Suprapubic skin (tissue), 4 donors: ENCODE results near the gene BCL2L1. TPM values are rescaled to one million over a fixed set of nuclear protein-coding genes. Genes with fewer than 3 reads are reported as not detected.
A peak's percentile ranks its signal among the peaks of the same experiment; 100 is the strongest.

Source experiments
- DNase-seq, 2 donors: peaks; one replicate each; pipeline ENCODE4 v3.0.0-alpha.2; 2019; ENCODE audit warnings: low spot score in 2 of 2
- H3K27ac ChIP-seq: fragments of 200-600 bp; sonication (generic); one replicate; pipeline ENCODE4 v1.5.1; 2019
- H3K27me3 ChIP-seq: fragments of 200-600 bp; sonication (generic); one replicate; pipeline ENCODE4 v1.5.1; 2019
- H3K36me3 ChIP-seq: fragments of 200-600 bp; sonication (generic); one replicate; pipeline ENCODE4 v1.5.1; 2019
- H3K4me1 ChIP-seq: fragments of 200-600 bp; sonication (generic); one replicate; pipeline ENCODE4 v1.5.1; 2019
- H3K4me3 ChIP-seq: fragments of 200-600 bp; sonication (generic); one replicate; pipeline ENCODE4 v1.5.1; 2019; ENCODE audit warnings: mild to moderate bottlenecking
- H3K9me3 ChIP-seq: fragments of 200-600 bp; sonication (generic); one replicate; pipeline ENCODE4 v1.5.1; 2019
- EP300 ChIP-seq: sonication (generic); formaldehyde crosslinking; IDR thresholded peaks from one replicate; pipeline ENCODE4 v1.6.1; 2017; ENCODE audit warnings: antibody characterized with exemption
- POLR2A ChIP-seq, 2 donors: fragments of 450-650 bp; IDR thresholded peaks; one replicate each; pipeline ENCODE4 v1.6.1; 2017; ENCODE audit warnings: antibody characterized with exemption in 2 of 2, mild to moderate bottlenecking in 2 of 2, moderate library complexity in 2 of 2
- POLR2AphosphoS5 ChIP-seq, 3 donors: sonication (generic); formaldehyde crosslinking; IDR thresholded peaks; one replicate each; pipeline ENCODE4 v1.6.1; 2017; ENCODE audit warnings: antibody characterized with exemption in 3 of 3
- WGBS: methylation state at CpG from one replicate; pipeline ENCODE4 v1.1.5; 2018; 5-methylcytosine and 5-hydroxymethylcytosine counted together
- total RNA-seq, 4 donors: library from RNA; depleted of rRNA; stranded (reverse); fragments of >200 nt; gene quantifications; one replicate each; pipeline ENCODE4 v1.1.0, GENCODE V29; 2016
- TF ChIP-seq, protein P1 (sequence below), 2 donors: fragments of 200-600 bp in 1 of 2; fragments of 450-650 bp in 1 of 2; sonication (generic) in 1 of 2; IDR thresholded peaks; one replicate each; pipeline ENCODE4 v1.5.1; 2016 to 2019; ENCODE audit warnings: antibody characterized with exemption in 2 of 2, mild to moderate bottlenecking in 1 of 2, moderate library complexity in 1 of 2

BCL2L1 gene
- total RNA-seq, 4 donors from 2014 or later = 104 to 120 (median 107) TPM

DNA sequence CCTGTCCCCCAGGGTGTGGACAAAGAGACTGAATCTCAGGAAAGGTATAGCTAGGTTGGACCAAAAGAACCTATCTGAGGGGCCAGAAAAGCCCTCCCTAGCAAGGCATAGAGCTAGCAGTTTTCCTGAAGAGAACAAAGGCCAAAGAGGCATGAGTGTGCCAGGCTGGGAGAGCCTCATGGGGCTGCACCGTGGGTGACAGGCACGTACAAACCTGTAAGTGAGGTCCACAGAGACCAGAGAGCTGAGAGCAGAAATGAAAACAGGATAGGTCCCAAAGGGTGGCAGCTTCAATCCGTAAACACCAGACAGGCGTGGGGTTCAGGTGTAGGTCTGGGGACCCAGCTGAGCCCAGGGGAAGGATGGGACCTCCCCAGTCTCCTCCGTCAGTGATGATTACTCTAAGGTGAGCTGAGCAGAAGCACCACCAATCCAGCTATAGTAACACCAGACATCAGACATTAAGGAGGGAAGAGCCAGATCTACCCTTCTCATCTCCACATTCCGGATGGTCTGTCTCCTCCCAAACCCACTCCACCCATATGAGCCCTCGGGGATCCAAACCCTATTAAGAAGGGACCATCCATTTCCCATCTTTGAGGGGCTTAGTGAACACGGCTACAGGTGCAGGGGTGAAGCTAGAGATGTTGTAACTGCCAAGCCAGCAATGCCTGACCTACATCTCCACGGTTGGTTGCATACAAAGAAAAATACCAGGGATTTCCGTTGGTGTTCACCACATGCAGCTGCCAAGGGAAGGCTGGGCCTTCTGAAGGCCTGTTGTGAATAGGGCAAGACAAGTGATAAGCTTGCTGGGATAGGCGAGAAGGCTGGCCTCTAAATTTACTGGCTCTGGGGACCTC lies 38.3 kb downstream of the BCL2L1 start:
- WGBS = 55% methylated on average over 11 of the region's 11 CpGs
- peaks cover 38% of the 10 kb centered on the region for H3K4me1 ChIP-seq
- no peak overlapping the region for H3K4me3 ChIP-seq
- H3K36me3 ChIP-seq = peaks cover 20% of the 10 kb centered on the region
- no peak for TF ChIP-seq POLR2A (IDR thresholded peaks at IDR 0.05)
- no peak for TF ChIP-seq EP300
- TF ChIP-seq POLR2AphosphoS5 (IDR thresholded peaks at IDR 0.05) = no peak
- no peaks in the 10 kb centered on the region for H3K27me3 ChIP-seq
- H3K27ac ChIP-seq = peak overlapping the region; percentile 13
- no peak for DNase-seq
- no peaks in the 10 kb centered on the region for H3K9me3 ChIP-seq

DNA sequence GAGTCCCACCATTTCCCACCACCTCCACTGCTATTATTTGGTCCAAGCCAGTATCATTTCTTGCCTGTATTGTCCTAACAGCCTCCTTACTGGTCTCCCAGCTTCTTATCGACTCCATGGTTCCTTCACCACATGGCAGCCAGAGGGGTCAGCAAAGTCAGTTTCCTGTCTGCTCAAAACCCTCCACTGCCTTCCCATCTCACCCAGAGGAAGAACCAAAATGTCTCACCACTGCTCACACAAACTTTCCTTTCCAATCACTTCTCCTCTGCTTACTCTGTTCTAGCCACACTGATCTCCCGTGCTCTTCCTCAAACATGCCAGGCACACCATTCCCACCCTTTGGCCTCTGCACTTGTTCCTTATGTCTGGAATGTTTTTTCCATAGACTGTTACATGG lies 39.7 kb downstream of the BCL2L1 start:
- 87% methylated on average over 2 of the region's 2 CpGs for WGBS
- H3K27me3 ChIP-seq = no peaks in the 10 kb centered on the region
- no peak overlapping the region for H3K27ac ChIP-seq
- H3K4me3 ChIP-seq = no peak overlapping the region
- peaks cover 51% of the 10 kb centered on the region for H3K4me1 ChIP-seq
- H3K9me3 ChIP-seq = no peaks in the 10 kb centered on the region
- no peak for DNase-seq
- TF ChIP-seq EP300 (no peak), POLR2A (IDR thresholded peaks at IDR 0.05) (no peak), POLR2AphosphoS5 (IDR thresholded peaks at IDR 0.05) (no peak)
- TF ChIP-seq, protein P1, sequence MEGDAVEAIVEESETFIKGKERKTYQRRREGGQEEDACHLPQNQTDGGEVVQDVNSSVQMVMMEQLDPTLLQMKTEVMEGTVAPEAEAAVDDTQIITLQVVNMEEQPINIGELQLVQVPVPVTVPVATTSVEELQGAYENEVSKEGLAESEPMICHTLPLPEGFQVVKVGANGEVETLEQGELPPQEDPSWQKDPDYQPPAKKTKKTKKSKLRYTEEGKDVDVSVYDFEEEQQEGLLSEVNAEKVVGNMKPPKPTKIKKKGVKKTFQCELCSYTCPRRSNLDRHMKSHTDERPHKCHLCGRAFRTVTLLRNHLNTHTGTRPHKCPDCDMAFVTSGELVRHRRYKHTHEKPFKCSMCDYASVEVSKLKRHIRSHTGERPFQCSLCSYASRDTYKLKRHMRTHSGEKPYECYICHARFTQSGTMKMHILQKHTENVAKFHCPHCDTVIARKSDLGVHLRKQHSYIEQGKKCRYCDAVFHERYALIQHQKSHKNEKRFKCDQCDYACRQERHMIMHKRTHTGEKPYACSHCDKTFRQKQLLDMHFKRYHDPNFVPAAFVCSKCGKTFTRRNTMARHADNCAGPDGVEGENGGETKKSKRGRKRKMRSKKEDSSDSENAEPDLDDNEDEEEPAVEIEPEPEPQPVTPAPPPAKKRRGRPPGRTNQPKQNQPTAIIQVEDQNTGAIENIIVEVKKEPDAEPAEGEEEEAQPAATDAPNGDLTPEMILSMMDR (IDR thresholded peaks at IDR 0.05) = no peak
- peaks cover 18% of the 10 kb centered on the region for H3K36me3 ChIP-seq

DNA sequence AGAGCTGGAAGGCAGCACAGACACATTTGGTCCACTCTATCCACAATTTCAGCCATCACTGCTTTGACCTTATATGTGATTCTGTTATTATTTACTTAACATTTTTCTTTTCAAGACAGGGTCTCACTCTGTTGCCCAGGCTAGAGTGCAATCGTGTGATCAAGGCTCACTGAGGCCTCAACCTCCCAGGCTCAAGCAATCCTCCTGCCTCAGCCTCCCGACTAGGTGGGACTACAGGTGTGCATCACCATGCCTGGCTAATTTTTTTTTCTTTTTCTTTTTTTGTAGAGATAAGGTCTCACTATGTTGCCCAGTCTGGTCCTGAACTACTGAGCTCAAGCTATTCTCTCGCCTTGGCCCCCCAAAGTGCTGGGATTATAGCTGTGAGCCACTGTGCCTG lies 40.3 kb downstream of the BCL2L1 start:
- H3K4me3 ChIP-seq = no peak overlapping the region
- H3K4me1 ChIP-seq = peaks cover 54% of the 10 kb centered on the region
- H3K36me3 ChIP-seq = peaks cover 15% of the 10 kb centered on the region
- no peak for TF ChIP-seq POLR2AphosphoS5 (IDR thresholded peaks at IDR 0.05)
- no peaks in the 10 kb centered on the region for H3K9me3 ChIP-seq
- WGBS = 94% methylated on average over 3 of the region's 3 CpGs
- H3K27ac ChIP-seq = no peak overlapping the region
- H3K27me3 ChIP-seq = no peaks in the 10 kb centered on the region
- DNase-seq = no peak

GRCh38 chr20:31681769-31682168 lies 40.9 kb downstream of the BCL2L1 start:
- Histone ChIP-seq H3K27ac (no peak overlapping the region), H3K27me3 (no peaks in the 10 kb centered on the region), H3K36me3 (peaks cover 15% of the 10 kb centered on the region), H3K4me1 (peaks cover 58% of the 10 kb centered on the region), H3K4me3 (no peak overlapping the region), H3K9me3 (no peaks in the 10 kb centered on the region)
- TF ChIP-seq EP300 = no peak
- 89% methylated on average over 3 of the region's 3 CpGs for WGBS
- DNase-seq = no peak

GRCh38 chr20:31681128-31681727 lies 41.4 kb downstream of the BCL2L1 start:
- H3K4me1 ChIP-seq = peaks cover 61% of the 10 kb centered on the region
- no peak overlapping the region for H3K4me3 ChIP-seq
- 83% methylated on average over 7 of the region's 7 CpGs for WGBS
- H3K9me3 ChIP-seq = no peaks in the 10 kb centered on the region
- no peaks in the 10 kb centered on the region for H3K27me3 ChIP-seq
- H3K36me3 ChIP-seq = peaks cover 13% of the 10 kb centered on the region
- no peak for DNase-seq
- no peak overlapping the region for H3K27ac ChIP-seq
- no peak for TF ChIP-seq POLR2AphosphoS5 (IDR thresholded peaks at IDR 0.05)
- no peak for TF ChIP-seq EP300
- TF ChIP-seq, protein P1 (IDR thresholded peaks at IDR 0.05) = no peak
- TF ChIP-seq POLR2A (IDR thresholded peaks at IDR 0.05) = no peak

DNA sequence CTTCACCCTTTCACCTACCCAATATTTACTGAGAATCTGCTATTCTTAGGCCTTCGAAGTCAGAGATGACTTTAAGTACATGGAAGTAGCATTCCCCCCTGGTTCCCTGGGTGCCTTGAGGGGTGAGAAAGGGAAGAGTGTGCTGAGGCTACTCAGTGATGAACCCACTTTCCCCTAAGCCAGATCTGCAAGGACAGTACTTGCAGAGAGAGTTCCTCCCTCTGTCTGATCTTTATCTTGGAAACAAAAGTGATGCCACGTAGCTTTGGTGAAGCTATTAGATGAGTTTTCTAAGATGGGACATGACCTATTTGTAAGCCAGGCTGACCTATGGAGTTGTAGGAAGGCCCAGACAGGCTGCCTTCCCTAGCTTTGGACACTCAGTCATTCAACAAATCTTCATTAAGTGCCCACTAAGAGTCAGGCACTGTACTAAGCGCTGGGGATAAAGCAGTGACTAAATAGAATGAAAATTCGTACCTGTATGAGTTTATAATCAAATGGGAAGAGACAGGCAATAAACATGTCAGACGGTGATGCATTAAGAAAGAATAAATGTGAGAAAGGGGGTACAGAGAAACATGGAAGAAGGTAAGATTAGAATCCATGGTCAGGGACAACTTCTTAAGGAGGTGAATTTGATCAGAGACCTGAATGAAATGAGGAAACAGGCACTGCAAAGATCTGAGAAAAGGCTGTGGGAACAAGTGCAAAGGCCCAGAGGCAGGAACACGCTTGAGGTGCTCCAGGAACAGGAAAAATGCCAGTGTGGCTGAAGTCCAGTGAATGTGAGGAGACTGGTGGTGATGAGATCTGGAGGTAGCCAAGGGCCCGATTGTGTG lies 42.2 kb downstream of the BCL2L1 start:
- no peak for DNase-seq
- H3K27me3 ChIP-seq = no peaks in the 10 kb centered on the region
- H3K27ac ChIP-seq = no peak overlapping the region
- peaks cover 9% of the 10 kb centered on the region for H3K36me3 ChIP-seq
- TF ChIP-seq POLR2A (IDR thresholded peaks at IDR 0.05) = no peak
- no peak for TF ChIP-seq EP300
- TF ChIP-seq POLR2AphosphoS5 (IDR thresholded peaks at IDR 0.05) = no peak
- TF ChIP-seq, protein P1 (IDR thresholded peaks at IDR 0.05) = no peak
- no peak overlapping the region for H3K4me3 ChIP-seq
- 77% methylated on average over 7 of the region's 7 CpGs for WGBS
- no peaks in the 10 kb centered on the region for H3K9me3 ChIP-seq
- peaks cover 61% of the 10 kb centered on the region for H3K4me1 ChIP-seq
